A673 (cell line): ENCODE results near the gene RPH3AL. TPM values are rescaled to one million over a fixed set of nuclear protein-coding genes. Genes with fewer than 3 reads are reported as not detected.

Experiments used
- BruUV-seq: library from RNA; stranded (reverse); fragments of 400-500 nt; replicated peaks from 2 replicates; lab custom pipeline; 2021; lab: Mats Ljungman, UMichigan
- CTCF ChIA-PET: fragments of 300-600 bp; sonication (Branson Sonifier 250); formaldehyde crosslinking; loops from one replicate; lab custom pipeline; 2022; ENCODE audit warnings: antibody characterized with exemption; lab: Charles Lee
- POLR2A ChIA-PET: fragments of 300-600 bp; sonication (Branson Sonifier 250); formaldehyde crosslinking; loops from one replicate; lab custom pipeline; 2022; ENCODE audit warnings: antibody characterized with exemption; ENCODE audit not compliant: low non-redundant PET; lab: Charles Lee
- DNase-seq: peaks from one replicate; pipeline ENCODE4 v3.0.0-alpha.2; 2015; ENCODE audit warnings: low spot score
- H3K27ac ChIP-seq: fragments of 200-600 bp; sonication (generic); 2 replicates; pipeline ENCODE4 v1.5.1; 2016; ENCODE audit warnings: mixed run types, low read depth, mild to moderate bottlenecking, mixed read lengths, antibody characterized with exemption, low read length; ENCODE audit not compliant: poor library complexity, severe bottlenecking
- H3K27me3 ChIP-seq: fragments of 200-600 bp; sonication (generic); replicated peaks from 2 replicates; pipeline ENCODE4 v1.6.1; 2017; ENCODE audit warnings: mixed run types, low read depth, mild to moderate bottlenecking, mixed read lengths, antibody characterized with exemption, low read length; ENCODE audit not compliant: insufficient read depth, poor library complexity
- H3K36me3 ChIP-seq: fragments of 200-600 bp; sonication (generic); 2 replicates; pipeline ENCODE4 v1.6.1; 2016; ENCODE audit warnings: mixed run types, mild to moderate bottlenecking, mixed read lengths, antibody characterized with exemption, low read length; ENCODE audit not compliant: insufficient read depth, poor library complexity, severe bottlenecking
- H3K4me1 ChIP-seq: fragments of 200-600 bp; sonication (generic); 2 replicates; pipeline ENCODE4 v1.6.1; 2017; ENCODE audit warnings: mixed run types, mild to moderate bottlenecking, mixed read lengths, antibody characterized with exemption, low read length; ENCODE audit not compliant: insufficient read depth, poor library complexity, severe bottlenecking
- H3K4me3 ChIP-seq: fragments of 200-600 bp; sonication (generic); 2 replicates; pipeline ENCODE4 v1.5.1; 2016; ENCODE audit warnings: low read depth, mixed run types, mild to moderate bottlenecking, mixed read lengths, low read length; ENCODE audit not compliant: poor library complexity, severe bottlenecking
- H3K9me3 ChIP-seq: fragments of 200-600 bp; sonication (generic); 2 replicates; pipeline ENCODE4 v1.6.1; 2016; ENCODE audit warnings: mixed run types, low read depth, mild to moderate bottlenecking, mixed read lengths, antibody characterized with exemption, low read length; ENCODE audit not compliant: poor library complexity, severe bottlenecking
- EZH2 ChIP-seq: fragments of 200-600 bp; sonication (generic); IDR thresholded peaks from 2 replicates; pipeline ENCODE4 v1.6.1; 2017; ENCODE audit warnings: borderline replicate concordance, low read depth, mild to moderate bottlenecking, mixed read lengths, antibody characterized with exemption, low read length; ENCODE audit not compliant: poor library complexity, severe bottlenecking
- intact Hi-C: fragments of 100-400 bp; cut with micrococcal nuclease; formaldehyde crosslinking; loops from one replicate; pipeline ENCODE4 v1.10.0; 2022; ENCODE audit not compliant: unreplicated experiment
- total RNA-seq: library from RNA; stranded (reverse); gene quantifications from 2 replicates; pipeline ENCODE4 v1.2.3, GENCODE V29; 2021
- TF ChIP-seq, protein P1 (sequence below): fragments of 300-800, 200-600 bp; sonication (generic); conservative IDR thresholded peaks from 2 replicates; pipeline ENCODE4 v1.5.1; 2017; ENCODE audit warnings: low read depth, mild to moderate bottlenecking, antibody characterized with exemption, low read length, moderate library complexity, mixed read lengths

The RPH3AL gene
- total RNA-seq, 1 experiment from 2014 or later: 0.82 TPM

DNA sequence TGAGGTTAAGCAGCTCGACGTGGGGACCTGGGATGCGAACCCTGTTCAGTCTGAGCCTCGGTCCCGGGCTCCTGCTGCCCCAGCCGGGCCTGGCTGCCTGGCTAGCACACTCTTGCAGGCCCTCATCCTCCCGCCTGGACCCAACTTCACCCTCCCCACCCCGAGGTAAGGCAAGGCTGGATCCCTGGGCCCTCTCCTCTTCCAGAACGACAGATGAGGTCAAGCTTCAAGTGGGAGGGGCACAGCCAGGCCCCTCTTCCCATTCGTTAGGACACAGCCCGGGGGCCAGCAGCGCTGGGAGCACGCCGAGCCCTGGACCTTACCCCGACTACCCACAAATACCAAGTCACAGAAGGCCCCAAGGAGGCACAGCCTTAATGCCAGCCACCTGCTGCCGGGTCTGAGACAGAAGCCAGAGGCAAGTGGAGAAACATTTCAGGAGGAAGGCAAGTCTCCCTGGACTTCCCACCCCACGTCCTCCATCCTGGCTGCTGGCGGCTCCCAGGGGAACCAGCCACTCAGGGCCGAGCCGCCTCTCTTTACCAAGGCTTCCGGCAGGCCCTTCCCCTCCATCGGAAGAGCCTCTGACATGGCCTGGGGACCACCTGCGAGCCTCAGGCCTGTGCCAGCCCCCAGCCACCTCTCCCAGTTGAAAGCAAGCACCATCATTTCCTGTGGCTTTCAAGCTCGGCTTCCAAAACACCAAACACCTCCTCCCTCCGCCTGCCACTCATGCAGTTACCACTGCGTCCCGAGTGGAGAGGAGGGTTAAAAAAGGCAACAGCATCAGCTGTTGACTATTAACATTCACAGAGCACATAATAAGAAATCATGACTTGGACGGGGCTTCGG lies 59.9 kb downstream of the RPH3AL start:
- intact Hi-C loops: no loop called here
- Histone ChIP-seq H3K4me3 (no peak overlapping the region), H3K27ac (no peak overlapping the region), H3K36me3 (no peaks in the 10 kb centered on the region), H3K9me3 (no peaks in the 10 kb centered on the region), H3K27me3 (no peaks in the 10 kb centered on the region), H3K4me1 (no peaks in the 10 kb centered on the region)
- CTCF ChIA-PET: no interaction called here
- POLR2A ChIA-PET: no interaction called here
- BruUV-seq: no TSS peak
- no peak for DNase-seq
- TF ChIP-seq, protein P1, sequence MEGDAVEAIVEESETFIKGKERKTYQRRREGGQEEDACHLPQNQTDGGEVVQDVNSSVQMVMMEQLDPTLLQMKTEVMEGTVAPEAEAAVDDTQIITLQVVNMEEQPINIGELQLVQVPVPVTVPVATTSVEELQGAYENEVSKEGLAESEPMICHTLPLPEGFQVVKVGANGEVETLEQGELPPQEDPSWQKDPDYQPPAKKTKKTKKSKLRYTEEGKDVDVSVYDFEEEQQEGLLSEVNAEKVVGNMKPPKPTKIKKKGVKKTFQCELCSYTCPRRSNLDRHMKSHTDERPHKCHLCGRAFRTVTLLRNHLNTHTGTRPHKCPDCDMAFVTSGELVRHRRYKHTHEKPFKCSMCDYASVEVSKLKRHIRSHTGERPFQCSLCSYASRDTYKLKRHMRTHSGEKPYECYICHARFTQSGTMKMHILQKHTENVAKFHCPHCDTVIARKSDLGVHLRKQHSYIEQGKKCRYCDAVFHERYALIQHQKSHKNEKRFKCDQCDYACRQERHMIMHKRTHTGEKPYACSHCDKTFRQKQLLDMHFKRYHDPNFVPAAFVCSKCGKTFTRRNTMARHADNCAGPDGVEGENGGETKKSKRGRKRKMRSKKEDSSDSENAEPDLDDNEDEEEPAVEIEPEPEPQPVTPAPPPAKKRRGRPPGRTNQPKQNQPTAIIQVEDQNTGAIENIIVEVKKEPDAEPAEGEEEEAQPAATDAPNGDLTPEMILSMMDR: no peak
- TF ChIP-seq EZH2: no peak

DNA sequence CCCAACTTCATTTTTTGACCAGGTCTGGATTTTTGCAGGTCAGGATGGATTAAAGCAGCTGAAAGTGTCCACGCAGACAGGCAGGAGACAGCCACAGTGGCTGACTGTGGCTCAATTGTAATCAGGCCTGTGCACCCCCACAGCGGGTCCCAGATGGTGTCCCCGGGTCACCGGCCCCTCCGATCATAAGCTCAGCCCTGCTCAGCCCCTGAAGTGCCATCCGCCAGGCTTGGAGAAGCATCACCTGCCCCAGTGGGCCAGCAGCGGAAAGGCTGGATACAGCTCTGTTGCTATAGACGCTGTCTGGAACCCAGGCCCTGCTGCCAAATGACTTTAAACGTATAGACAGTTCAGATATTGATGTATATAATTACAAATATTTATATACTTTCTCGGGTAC lies 60.6 kb downstream of the RPH3AL start:
- Histone ChIP-seq H3K4me1 (no peaks in the 10 kb centered on the region), H3K27me3 (no peaks in the 10 kb centered on the region), H3K4me3 (no peak overlapping the region), H3K36me3 (no peaks in the 10 kb centered on the region), H3K27ac (no peak overlapping the region), H3K9me3 (no peaks in the 10 kb centered on the region)
- ChIA-PET POLR2A (no interaction called here), CTCF (no interaction called here)
- TF ChIP-seq, protein P1: no peak
- TF ChIP-seq EZH2: no peak
- intact Hi-C loops: no loop called here
- no peak for DNase-seq
- no TSS peak for BruUV-seq

DNA sequence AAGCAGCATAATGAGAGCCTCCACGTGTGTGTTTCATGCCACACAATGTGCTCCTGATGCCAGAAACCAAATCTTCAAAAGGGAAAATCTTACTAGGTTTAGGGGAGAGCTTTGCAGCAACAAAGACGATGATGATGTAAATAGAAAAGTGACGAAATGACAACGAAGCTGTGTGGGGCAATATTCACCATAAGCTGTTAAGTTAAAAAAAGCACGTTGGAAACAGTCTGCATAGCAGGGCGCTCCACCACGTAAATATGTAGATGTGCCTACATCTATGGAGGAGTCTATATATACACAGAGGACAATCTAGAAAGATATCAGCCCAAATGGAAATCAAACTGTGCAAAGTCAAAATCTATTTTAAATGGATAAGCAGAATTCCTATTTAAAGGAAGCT lies 61.0 kb downstream of the RPH3AL start:
- Histone ChIP-seq H3K4me3 (no peak overlapping the region), H3K4me1 (no peaks in the 10 kb centered on the region), H3K27me3 (no peaks in the 10 kb centered on the region), H3K27ac (no peak overlapping the region), H3K36me3 (no peaks in the 10 kb centered on the region), H3K9me3 (no peaks in the 10 kb centered on the region)
- BruUV-seq: no TSS peak
- CTCF ChIA-PET: no interaction called here
- intact Hi-C loops: no loop called here
- POLR2A ChIA-PET: no interaction called here
- DNase-seq: no peak
- TF ChIP-seq, protein P1: no peak
- TF ChIP-seq EZH2: no peak
